CD14-positive monocyte (primary cell): Measurements from ENCODE around the gene MRPL23. TPM values are rescaled to one million over a fixed set of nuclear protein-coding genes. Genes with fewer than 3 reads are reported as not detected.
A peak's percentile ranks its signal among the peaks of the same experiment; 100 is the strongest.

Experiments
- DNase-seq, 3 donors: peaks; one replicate each; pipeline ENCODE4 v3.0.0-alpha.2; 2011 to 2022
- H2AFZ ChIP-seq: 2 replicates; pipeline ENCODE4 v1.6.0; 2012; ENCODE audit warnings: mild to moderate bottlenecking, low read depth, low read length, inconsistent platforms; ENCODE audit not compliant: insufficient read depth, poor library complexity, severe bottlenecking
- H3K27ac ChIP-seq, 2 donors: 1 replicate in 1 of 2; 2 replicates in 1 of 2; pipeline ENCODE4 v1.5.1; 2012 to 2013; ENCODE audit warnings: low read length in 2 of 2, control low read depth in 1 of 2, inconsistent platforms in 1 of 2, low read depth in 1 of 2, mild to moderate bottlenecking in 1 of 2
- H3K27me3 ChIP-seq, 2 donors: one replicate each; pipeline versions ENCODE4 v1.6.0 to v1.6.1; 2011 to 2013; ENCODE audit warnings: low read length in 2 of 2; ENCODE audit not compliant: control insufficient read depth in 2 of 2, insufficient read depth in 2 of 2
- H3K36me3 ChIP-seq, 2 donors: replicated peaks in 1 of 2; 1 replicate in 1 of 2; 2 replicates in 1 of 2; pipeline versions ENCODE4 v1.5.1 to v1.6.1; 2012 to 2013; ENCODE audit warnings: low read length in 2 of 2, control low read depth in 1 of 2, inconsistent platforms in 1 of 2, mild to moderate bottlenecking in 1 of 2; ENCODE audit not compliant: insufficient read depth in 2 of 2, control insufficient read depth in 1 of 2
- H3K4me1 ChIP-seq, 2 donors: 1 replicate in 1 of 2; 2 replicates in 1 of 2; pipeline versions ENCODE4 v1.5.1 to v1.6.1; 2012 to 2013; ENCODE audit warnings: low read length in 2 of 2, control low read depth in 1 of 2, inconsistent platforms in 1 of 2, mild to moderate bottlenecking in 1 of 2, moderate library complexity in 1 of 2; ENCODE audit not compliant: insufficient read depth in 2 of 2, control insufficient read depth in 1 of 2
- H3K4me2 ChIP-seq: replicated peaks from 2 replicates; pipeline ENCODE3; 2012; ENCODE audit warnings: low read length, moderate library complexity, mild to moderate bottlenecking; ENCODE audit not compliant: poor library complexity, severe bottlenecking; ENCODE audit errors: extremely low read depth
- H3K4me3 ChIP-seq, 3 experiments: fragments of 200-600 bp in 1 of 3; sonication (generic) in 1 of 3; replicated peaks in 1 of 3; 1 replicate in 2 of 3; 2 replicates in 1 of 3; pipeline ENCODE4 v1.5.1; 2011 to 2013; ENCODE audit warnings: low read length in 3 of 3, mild to moderate bottlenecking in 3 of 3, control low read depth in 2 of 3, low read depth in 2 of 3, inconsistent platforms in 1 of 3, moderate library complexity in 1 of 3
- H3K79me2 ChIP-seq: 2 replicates; pipeline ENCODE4 v1.6.0; 2012; ENCODE audit warnings: mild to moderate bottlenecking, control low read depth, inconsistent platforms, low read length, moderate library complexity; ENCODE audit not compliant: insufficient read depth
- H3K9ac ChIP-seq: 2 replicates; pipeline ENCODE4 v1.6.0; 2017; ENCODE audit warnings: low read length, mild to moderate bottlenecking; ENCODE audit not compliant: insufficient read depth, poor library complexity, severe bottlenecking
- H3K9me3 ChIP-seq, 2 donors: replicated peaks in 1 of 2; 1 replicate in 1 of 2; 2 replicates in 1 of 2; pipeline versions ENCODE4 v1.5.1 to v1.6.1; 2012 to 2013; ENCODE audit warnings: low read length in 2 of 2, control low read depth in 1 of 2; ENCODE audit not compliant: control insufficient read depth in 1 of 2, insufficient read depth in 1 of 2
- H4K20me1 ChIP-seq: 2 replicates; pipeline ENCODE4 v1.6.0; 2012; ENCODE audit warnings: mild to moderate bottlenecking, low read length, control low read depth, moderate library complexity; ENCODE audit not compliant: insufficient read depth
- H3K27ac Mint-ChIP-seq, 7 donors: one replicate each; pipeline ENCODE4 v1.8.0; 2020; ENCODE audit warnings: mild to moderate bottlenecking in 7 of 7, mixed read lengths in 7 of 7, moderate library complexity in 6 of 7, inconsistent platforms in 2 of 7
- H3K27me3 Mint-ChIP-seq, 3 donors: one replicate each; pipeline ENCODE4 v1.8.0; 2021 to 2022; ENCODE audit warnings: low read depth in 3 of 3, mild to moderate bottlenecking in 3 of 3, mixed read lengths in 3 of 3, moderate library complexity in 3 of 3, inconsistent platforms in 1 of 3
- H3K36me3 Mint-ChIP-seq, 2 donors: one replicate each; pipeline ENCODE4 v1.8.0; 2020; ENCODE audit warnings: mixed read lengths in 2 of 2, inconsistent platforms in 1 of 2, mild to moderate bottlenecking in 1 of 2
- H3K4me1 Mint-ChIP-seq: one replicate; pipeline ENCODE4 v1.8.0; 2020; ENCODE audit warnings: mild to moderate bottlenecking, mixed read lengths
- H3K4me3 Mint-ChIP-seq, 2 donors: one replicate each; pipeline ENCODE4 v1.8.0; 2020; ENCODE audit warnings: mild to moderate bottlenecking in 2 of 2, mixed read lengths in 2 of 2, moderate library complexity in 1 of 2
- H3K9me3 Mint-ChIP-seq, 7 donors: one replicate each; pipeline ENCODE4 v1.8.0; 2020 to 2022; ENCODE audit warnings: mixed read lengths in 7 of 7, mild to moderate bottlenecking in 6 of 7, moderate library complexity in 6 of 7, inconsistent platforms in 2 of 7
- WGBS: methylation state at CpG from one replicate; pipeline ENCODE4 v1.1.5; 2013; ENCODE audit warnings: missing lambda C conversion rate; ENCODE audit not compliant: insufficient coverage; 5-methylcytosine and 5-hydroxymethylcytosine counted together
- intact Hi-C, 2 donors: fragments of 100-400 bp; cut with micrococcal nuclease; formaldehyde crosslinking; loops; one replicate each; pipeline versions ENCODE4 v1.15.0 to v1.15.1; 2023
- polyA plus RNA-seq, 3 donors: library from polyadenylated mRNA; depleted of rRNA in 1 of 3; unstranded in 2 of 3; stranded (reverse) in 1 of 3; fragments of 300-500 nt in 2 of 3; fragments of >200 nt in 1 of 3; fragmentation: Illumina TruSeq in 2 of 3; gene quantifications; 1 replicate in 2 of 3; 2 replicates in 1 of 3; pipeline ENCODE4 v1.2.3, GENCODE V29; 2012 to 2021
- TF ChIP-seq, protein P1 (sequence below): fragments of 200-600 bp; IDR thresholded peaks from one replicate; pipeline ENCODE4 v1.8.0; 2022; ENCODE audit warnings: antibody characterized with exemption, mild to moderate bottlenecking

Gene MRPL23
- polyA plus RNA-seq, 3 donors, result 19.3 to 109 (median 51.1) TPM

DNA sequence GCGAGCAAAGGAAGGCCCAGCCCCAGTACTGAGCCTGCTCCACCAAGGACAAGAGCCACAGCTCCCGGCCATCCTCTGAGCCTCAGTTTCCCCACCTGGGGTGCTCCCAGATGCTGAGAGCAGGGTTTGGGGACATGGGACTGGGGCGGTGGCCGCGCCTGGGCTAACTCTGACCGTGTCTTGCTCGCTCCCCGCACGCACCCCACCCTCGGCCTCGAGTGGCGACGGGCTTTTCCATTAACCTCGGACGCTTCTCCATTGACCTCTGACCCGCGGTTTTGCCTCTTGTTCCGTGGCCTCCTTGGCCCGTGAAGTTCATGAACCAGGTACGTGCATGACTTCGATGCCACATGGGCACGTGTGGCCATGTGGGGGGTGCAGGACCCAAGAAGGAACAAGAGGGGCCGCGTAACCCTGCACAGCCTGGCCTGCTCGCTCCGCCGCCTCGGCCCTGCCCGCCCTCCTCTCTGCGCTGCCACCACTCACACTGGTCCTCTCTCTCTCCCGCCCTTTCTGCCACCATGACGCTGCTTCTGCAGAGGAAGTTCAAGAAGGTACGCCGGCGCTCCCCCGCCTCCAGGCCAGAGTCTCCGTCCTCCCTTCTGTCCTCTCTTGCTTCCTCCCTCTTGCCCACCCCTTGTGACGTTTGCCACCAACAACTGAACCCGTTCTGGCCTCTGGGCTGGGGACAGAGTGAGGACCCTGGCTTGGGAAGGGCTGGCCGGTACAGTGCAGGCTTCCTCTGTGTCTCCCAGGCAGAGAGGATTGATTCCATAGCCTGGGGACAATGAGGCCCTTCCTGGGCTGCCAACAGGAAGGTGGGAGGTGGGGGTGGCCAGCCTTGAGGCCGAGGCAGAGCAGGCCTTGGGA lies 20.7 kb upstream of the MRPL23 start:
- peak overlapping the region in 2 of 7 donors; percentile 18 to 85 for H3K27ac Mint-ChIP-seq
- H3K4me1 Mint-ChIP-seq, result peaks cover 9% of the 10 kb centered on the region
- Histone ChIP-seq H3K4me2 (no peak overlapping the region), H3K4me1 (peaks cover under 1 to 13% of the 10 kb centered on the region in 2 donors), H3K9ac (no peak overlapping the region), H3K4me3 (no peak overlapping the region), H3K79me2 (no peaks in the 10 kb centered on the region), H4K20me1 (no peaks in the 10 kb centered on the region), H3K36me3 (no peaks in the 10 kb centered on the region), H3K27me3 (no peaks in the 10 kb centered on the region), H2AFZ (no peak overlapping the region), H3K27ac (no peak overlapping the region), H3K9me3 (no peaks in the 10 kb centered on the region)
- H3K36me3 Mint-ChIP-seq, result no peaks in the 10 kb centered on the region
- intact Hi-C loops, result loop anchor here in 1 of 2 donors (10.0 kb wide), 1 partner anchor 228 kb away; no protein-coding TSS in a partner anchor
- WGBS, result 64% methylated on average over 31 of the region's 41 CpGs
- DNase-seq, result peak in 2 of 3 donors; percentile 36 to 43
- H3K9me3 Mint-ChIP-seq, result peaks cover 0 to 4% (median 0%) of the 10 kb centered on the region in 7 donors
- H3K27me3 Mint-ChIP-seq, result peaks cover 5 to 18% (median 7%) of the 10 kb centered on the region in 3 donors
- peak overlapping the region in 1 of 2 donors; percentile 72 for H3K4me3 Mint-ChIP-seq
- TF ChIP-seq, protein P1, sequence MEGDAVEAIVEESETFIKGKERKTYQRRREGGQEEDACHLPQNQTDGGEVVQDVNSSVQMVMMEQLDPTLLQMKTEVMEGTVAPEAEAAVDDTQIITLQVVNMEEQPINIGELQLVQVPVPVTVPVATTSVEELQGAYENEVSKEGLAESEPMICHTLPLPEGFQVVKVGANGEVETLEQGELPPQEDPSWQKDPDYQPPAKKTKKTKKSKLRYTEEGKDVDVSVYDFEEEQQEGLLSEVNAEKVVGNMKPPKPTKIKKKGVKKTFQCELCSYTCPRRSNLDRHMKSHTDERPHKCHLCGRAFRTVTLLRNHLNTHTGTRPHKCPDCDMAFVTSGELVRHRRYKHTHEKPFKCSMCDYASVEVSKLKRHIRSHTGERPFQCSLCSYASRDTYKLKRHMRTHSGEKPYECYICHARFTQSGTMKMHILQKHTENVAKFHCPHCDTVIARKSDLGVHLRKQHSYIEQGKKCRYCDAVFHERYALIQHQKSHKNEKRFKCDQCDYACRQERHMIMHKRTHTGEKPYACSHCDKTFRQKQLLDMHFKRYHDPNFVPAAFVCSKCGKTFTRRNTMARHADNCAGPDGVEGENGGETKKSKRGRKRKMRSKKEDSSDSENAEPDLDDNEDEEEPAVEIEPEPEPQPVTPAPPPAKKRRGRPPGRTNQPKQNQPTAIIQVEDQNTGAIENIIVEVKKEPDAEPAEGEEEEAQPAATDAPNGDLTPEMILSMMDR, result no peak

DNA sequence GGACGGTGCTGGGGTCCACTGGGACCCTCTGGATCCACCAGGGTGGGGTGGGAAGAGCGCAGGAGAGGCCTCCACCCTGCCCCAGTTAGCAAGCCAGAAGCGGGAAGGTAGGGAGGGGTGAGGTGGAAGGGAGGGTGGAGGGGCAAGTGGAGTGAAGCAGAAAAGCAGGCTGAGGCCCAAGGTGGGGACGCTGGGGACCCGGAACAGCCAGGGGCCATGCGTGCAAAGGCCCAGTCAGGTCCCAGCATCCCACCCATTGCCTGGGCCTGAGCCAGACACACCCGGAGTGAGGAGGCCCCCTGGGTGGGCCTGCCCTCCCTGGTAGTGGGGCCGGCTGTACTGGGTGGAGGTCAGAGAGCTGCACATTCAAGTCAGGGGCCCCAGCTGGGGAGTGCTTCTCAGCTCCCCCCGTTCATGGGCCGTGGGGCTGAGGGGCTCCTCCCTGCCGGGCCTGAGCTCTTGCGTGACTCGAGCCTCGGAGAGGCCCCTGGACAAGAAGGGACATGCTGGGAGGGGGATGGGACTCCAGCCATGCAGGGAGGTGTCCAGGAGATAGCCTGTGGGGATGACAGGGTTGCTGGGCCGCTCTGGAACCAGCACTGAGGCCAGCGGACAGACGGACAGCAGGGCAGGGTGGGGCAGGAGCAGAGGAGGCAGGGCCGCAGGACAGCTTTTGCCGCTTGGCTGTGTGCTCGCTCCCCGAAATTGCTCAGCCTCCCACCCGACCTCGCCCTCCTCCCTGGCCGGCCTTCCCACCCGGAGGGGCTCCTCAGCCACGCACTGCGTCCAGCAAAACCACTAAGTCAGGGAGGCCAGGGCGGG lies 19.9 kb upstream of the MRPL23 start:
- H3K36me3 ChIP-seq, result no peaks in the 10 kb centered on the region
- peaks cover 9 to 21% of the 10 kb centered on the region in 2 donors for H3K4me1 ChIP-seq
- no peaks in the 10 kb centered on the region for H3K79me2 ChIP-seq
- H3K4me3 ChIP-seq, result no peak overlapping the region
- H3K4me2 ChIP-seq, result no peak overlapping the region
- Mint-ChIP-seq H3K4me3 (no peak overlapping the region), H3K4me1 (peaks cover 17% of the 10 kb centered on the region), H3K9me3 (peaks cover 0 to 2% (median 0%) of the 10 kb centered on the region in 7 donors), H3K27me3 (peaks cover 11 to 27% (median 12%) of the 10 kb centered on the region in 3 donors), H3K36me3 (no peaks in the 10 kb centered on the region), H3K27ac (peak overlapping the region in 1 of 7 donors; percentile 85)
- H2AFZ ChIP-seq, result no peak overlapping the region
- H4K20me1 ChIP-seq, result no peaks in the 10 kb centered on the region
- H3K9ac ChIP-seq, result no peak overlapping the region
- DNase-seq, result no peak
- no peaks in the 10 kb centered on the region for H3K9me3 ChIP-seq
- TF ChIP-seq, protein P1, result no peak
- H3K27ac ChIP-seq, result no peak overlapping the region
- peaks cover 0 to 4% of the 10 kb centered on the region in 2 donors for H3K27me3 ChIP-seq
- 72% methylated on average over 26 of the region's 28 CpGs for WGBS
- intact Hi-C loops, result loop anchor here in 1 of 2 donors (10.0 kb wide), 1 partner anchor 228 kb away; no protein-coding TSS in a partner anchor
